ENCODE data around the gene PEX14.
"Not testable (repeated sequence)": the region's sequence is repeated elsewhere in the genome, so short reads cannot be mapped to it uniquely, and the experiment has no call there.

PEX14 gene

DNA sequence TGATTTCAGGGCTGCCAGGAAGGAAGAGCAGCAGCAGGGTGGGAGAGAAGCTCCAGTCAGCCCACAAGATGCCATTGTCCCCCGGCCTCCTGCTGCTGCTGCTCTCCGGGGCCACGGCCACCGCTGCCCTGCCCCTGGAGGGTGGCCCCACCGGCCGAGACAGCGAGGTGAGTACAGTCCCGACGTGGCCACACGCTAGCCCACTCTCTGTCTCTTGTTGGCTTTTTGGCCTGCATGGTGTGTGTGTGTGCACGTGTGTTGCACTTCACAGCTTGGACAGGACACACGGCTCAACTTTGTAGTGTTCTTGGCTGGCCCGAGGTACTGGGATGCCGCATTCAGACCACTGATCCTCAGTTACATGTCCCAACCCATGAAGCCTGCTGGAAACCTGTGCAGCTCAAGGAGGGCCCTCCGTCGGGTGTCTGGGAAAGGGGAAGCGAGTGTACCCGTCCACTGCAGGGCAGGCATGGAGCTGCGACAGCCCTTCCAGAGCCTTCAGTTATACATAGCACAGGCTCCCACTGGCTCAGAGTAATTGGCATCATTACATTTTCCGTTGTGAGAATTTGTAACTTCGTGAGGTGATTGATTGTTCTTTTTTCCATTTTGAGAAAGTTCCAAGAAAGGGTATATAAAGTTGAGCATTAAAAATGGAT is 24.5 kb upstream of the PEX14 start:
- no peak for DNase-seq (ENCODE audit: low read depth)

DNA sequence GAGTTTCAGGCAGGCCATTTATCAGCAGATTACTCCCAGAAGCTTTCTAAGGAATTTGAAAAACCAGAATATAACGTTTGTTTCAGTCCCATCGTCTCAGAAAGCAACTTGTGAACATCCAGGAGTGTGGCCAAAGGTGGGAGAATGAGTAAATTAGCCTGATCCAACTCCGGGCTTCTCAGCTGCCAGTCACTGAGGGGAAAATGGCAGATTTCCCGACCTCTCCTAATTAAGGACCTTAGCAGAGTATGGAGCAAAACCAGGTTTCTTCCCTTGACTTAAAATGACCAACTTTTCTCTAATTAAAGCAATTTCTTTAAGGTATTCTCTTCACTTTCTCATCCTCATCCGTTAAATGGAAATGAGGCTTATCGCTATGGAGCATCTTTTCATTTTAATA is 23.9 kb upstream of the PEX14 start:
- no peak for DNase-seq (ENCODE audit: low read depth)

DNA sequence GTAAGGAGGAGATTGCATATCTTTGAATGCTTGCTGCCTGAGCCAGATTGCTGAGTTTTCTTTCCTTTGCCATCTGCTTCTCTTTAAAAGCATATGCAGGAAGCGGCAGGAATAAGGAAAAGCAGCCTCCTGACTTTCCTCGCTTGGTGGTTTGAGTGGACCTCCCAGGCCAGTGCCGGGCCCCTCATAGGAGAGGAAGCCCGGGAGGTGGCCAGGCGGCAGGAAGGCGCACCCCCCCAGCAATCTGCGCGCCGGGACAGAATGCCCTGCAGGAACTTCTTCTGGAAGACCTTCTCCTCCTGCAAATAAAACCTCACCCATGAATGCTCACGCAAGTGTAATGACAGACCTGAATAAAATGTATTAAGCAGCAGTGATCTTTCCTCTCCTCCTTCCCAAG is 23.5 kb upstream of the PEX14 start:
- DNase-seq (ENCODE audit: low read depth): peak; percentile 20

DNA sequence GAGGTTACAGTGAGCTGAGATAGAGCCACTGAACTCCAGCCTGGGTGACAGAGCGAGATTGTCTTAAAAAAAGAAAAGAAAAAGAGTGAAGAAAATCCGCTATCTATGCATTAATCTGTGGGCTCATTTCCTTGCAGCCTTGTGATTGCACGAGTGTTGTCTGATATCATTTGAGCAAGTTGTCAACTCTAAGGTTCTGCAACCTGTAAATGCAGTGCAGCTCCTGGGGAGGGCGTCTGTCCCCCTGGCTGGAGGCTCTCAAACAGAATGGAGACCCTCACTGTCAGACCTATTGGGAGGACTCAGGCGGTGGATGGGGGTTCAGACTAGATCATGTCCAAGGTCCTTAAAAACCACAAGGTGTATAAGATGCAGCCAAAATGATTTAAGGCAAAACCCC is 18.7 kb upstream of the PEX14 start:
- DNase-seq (ENCODE audit: low read depth): no peak

DNA sequence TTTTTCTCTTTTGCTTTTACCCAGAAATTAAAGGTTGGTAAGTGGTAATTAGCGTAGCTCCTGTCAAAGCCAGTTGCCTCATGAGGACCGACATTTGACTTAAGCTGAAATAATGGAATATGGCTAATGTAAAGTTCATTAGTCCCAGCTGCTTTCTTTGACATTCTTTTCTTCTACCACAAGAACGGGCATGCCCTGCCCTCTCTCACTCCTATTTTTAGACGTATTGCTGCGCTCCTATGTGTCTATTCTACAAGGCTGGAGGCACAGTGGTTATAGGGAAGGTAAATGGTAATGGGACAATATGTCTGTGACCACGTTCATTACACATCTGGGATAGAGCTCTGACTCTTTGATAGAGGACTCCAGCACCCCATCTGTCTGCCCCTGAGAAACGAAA is 18.1 kb upstream of the PEX14 start:
- DNase-seq (ENCODE audit: low read depth): no peak

DNA sequence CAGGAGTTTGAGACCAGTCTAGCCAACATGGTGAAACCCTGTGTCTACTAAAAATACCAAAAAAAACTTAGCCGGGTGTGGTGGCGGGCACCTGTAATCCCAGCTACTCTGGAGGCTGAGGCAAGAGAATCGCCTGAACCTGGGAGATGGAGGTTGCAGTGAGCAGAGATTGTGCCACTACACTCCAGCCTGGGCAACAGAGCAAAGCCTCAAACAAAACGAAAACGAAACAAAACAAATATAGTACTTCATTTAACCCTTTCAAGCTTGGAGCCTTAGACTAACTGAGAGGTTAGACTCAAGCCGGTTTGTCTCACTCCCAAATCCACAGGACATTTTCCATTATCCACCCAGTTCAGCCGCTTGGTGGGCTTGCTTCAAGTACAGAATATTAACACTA is 17.3 kb upstream of the PEX14 start:
- not testable (repeated sequence) for DNase-seq (ENCODE audit: low read depth)

DNA sequence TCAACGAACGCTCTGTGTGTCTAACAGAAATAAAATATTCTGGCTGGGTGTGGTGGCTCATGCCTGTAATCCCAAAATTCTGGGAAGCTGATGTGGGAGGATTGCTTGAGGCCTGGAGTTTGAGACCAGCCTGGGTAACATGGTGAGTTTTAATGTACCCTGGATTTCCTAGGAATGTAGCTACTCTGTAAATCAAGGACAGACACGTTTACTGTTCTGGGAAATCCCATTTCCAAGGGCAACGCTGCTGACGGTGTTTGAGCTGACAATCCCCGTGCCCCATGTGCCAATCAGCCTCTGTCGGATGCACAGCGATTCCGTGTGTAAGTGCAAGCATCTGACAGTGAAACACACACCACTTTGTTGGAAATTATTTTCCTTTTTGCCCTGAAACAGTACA is 16.9 kb upstream of the PEX14 start:
- no peak for DNase-seq (ENCODE audit: low read depth)

DNA sequence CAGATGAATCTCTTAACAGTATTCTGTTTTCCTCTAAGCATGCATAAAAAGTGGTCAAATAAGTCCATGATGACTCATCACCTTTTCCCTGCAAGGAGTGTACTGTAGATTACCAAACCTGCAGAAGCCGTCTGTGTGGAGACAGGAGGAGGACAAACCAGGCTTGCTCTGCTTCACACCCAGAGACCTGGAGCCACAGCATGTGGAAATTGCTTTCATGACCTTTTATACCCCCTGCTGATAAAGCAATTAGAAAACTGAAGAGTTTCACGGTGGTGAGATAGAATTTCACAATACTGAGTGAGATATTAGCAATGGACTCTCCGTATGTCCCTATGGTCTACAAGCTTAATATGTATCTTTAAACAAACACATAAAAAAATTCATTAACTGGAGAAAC is 15.6 kb upstream of the PEX14 start:
- peak; percentile 92 for DNase-seq (ENCODE audit: low read depth)

DNA sequence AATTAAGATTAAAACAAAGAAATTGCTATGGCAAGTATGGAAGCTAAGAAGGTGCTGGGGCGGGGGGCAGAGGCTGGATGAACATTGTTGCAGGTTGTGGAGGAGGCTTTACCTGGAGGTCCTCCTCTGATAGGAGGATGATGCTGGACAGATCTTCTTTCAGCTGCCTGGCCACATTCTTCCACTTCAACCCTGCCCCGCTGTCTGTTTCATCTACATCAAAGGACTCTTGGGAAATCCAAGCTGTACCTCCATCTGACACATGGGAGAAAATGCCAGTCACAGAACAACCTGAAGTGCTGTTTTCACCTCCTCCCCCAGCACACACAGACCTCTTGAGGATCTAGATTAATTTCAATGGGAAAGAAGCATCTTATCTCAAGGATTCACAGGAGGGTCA is 7.7 kb upstream of the PEX14 start:
- DNase-seq (ENCODE audit: low read depth): no peak

DNA sequence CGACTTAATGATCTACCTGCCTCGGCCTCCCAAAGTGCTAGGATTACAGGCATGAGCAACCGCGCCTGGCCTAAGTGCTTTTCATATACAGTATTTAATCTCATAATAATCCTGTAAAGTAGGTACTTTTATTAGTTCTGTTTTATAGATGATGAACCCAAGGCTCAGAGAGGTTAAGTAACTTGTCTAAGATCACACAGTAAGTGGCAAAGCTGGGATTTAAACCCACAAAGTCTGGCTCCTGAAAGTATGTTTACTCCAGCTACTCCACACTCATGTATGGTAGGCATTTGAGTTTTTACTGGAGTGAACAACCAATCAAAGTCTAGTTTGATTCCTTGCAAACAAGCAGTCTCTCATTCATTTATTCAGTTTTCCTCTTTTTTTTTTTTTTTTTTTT is 4.7 kb upstream of the PEX14 start:
- no peak for DNase-seq (ENCODE audit: low read depth)

DNA sequence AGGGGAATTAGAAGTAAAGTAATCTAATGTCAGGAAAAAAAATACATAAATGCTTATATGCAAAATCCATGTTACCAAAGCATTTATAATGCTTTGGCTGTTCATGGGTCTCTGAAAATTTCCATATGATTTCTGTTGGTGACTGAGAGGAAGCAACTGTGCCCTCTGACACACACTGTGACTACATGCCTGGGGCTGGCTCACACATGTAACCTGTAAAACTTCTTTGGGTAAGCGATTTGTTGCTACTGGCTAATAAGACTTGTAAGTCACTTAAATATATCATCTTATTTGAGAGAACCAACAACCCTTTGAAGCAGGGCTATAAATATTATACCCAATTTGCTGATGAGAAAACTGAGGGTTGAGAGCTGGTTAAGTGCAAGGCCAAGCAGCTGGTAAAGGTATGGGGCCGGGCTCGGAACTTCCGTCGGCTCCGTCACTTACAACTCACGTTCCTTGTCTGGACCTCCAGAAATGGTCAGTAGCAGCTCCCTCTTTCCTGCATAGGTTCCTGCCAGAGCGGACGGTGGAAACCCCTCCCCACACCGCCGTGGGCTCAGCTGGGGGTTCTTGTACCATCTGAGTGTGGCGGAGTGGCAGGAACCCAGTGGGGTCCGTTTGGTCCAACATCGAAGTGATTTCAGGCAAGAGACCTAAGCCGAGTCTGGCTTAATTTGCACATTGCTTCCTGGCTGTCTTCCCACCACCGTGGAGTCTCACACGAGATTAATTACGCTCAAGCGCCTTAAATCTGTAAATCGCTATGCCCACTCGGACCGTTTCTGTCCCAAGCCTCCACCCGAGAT is 3.1 kb upstream of the PEX14 start:
- peak; percentile 57 for DNase-seq (ENCODE audit: low read depth)

DNA sequence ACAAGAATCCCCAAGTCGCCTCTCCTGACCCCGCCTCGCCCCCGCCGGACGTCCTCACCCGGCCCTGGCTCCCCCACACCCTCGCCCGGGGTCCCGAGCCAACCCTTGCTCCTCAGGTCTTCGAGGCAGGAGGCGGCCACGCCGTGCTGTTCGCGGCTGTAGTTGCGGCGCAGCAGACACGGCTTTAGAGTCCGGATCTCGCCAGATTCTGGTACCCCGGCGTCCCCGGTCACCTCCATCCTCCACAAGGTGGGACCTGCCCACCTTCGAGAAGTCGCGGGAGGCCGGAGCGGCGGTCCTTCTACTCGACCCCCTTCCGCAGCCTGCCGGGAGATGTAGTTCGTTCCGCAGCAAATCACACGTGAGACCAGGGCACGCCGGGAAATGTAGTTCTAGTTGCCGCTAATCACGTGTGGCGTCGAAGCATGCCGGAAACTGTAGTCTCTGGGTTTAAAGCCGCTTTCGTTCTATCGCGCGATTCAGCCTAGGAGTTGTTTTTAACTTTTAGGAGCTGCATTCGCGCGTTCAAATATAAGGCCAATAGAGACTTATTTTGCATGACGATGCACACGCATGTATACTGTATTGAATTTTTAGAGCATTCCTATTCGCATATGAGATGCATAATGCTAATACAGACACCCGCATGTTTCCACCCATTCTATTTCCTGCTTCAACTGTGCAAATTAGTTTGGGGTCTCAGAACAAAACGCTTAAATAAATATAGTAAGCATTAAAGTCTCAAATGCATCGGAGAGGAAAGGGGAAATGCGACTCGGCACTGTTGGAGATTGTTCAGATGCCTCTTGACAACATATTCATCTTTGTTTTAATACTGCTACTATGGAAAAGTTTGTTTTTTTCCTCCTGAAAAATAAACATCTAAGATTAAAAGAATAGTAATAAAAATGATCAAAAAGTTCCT is 2.3 kb upstream of the PEX14 start, which contains the start of gene DFFA:
Gene DFFA, minus strand, starts transcription at position 310 of the 925 bp plus-strand sequence. Its CDS starts 71 bp downstream, at position 239.
- peak; percentile 98 for DNase-seq (ENCODE audit: low read depth)

DNA sequence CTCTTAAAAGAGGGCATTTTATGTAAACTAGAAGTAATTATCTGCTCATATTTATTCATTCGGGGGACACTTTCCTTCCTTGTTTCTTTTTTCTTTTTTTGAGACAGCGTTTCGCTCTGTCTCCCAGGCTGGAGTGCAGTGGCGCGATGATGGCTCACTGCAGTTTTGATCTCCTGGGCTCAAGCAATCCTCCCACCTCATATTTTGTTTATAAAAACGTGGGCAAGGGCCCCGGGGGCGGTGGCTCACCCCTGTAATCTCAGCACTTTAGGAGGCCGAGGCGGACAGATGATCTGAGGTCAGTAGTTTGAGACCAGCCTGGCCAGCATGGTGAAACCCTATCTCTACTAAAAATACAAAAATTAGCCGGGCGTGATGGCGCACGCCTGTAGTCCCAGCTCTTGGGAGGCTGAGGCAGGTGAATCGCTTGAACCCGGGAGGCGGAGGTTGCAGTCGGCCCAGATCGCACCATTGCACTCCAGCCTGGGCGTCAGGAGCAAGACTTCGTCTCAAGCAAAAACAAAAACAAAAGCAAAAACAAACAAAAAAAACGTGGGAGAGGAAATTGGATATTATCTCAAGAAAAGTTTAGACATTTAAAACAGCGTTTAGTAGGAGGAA is 1.5 kb upstream of the PEX14 start:
- DNase-seq (ENCODE audit: low read depth): no peak

DNA sequence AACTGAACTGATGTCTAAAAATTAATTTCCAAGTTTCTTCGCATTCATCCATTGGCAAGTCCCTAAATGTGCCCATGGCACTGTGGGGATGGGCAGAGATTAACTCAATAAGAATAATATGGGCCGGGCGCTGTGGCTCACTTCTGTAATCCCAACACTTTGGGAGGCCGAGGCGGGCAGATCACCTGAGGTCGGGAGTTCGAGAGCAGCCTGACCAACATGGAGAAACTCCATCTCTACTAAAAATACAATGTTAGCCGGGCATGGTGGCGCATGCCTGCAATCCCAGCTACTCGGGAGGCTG is 489 bp upstream of the PEX14 start:
- not testable (repeated sequence) for DNase-seq (ENCODE audit: low read depth)

DNA sequence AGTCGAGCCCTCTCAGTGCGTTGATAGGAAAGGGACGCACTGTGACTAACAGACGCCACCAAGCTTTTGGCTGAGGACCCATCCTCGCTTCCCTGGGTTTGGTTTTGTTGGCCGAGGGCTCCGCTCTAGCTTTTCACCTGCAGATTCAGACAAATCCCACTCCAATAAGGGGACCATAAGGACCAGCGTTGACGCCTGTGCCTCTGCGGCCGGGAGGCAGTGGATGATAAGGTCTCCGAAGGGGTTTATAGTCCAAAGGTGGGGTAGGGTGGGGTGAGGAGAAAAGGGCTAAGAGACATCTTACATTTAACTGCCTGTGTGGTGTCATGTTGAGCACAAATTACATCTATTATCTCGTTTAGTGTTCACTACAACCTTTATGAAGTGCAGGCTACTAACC is 760 bp downstream of the PEX14 start:
- no peak for DNase-seq (ENCODE audit: low read depth)

DNA sequence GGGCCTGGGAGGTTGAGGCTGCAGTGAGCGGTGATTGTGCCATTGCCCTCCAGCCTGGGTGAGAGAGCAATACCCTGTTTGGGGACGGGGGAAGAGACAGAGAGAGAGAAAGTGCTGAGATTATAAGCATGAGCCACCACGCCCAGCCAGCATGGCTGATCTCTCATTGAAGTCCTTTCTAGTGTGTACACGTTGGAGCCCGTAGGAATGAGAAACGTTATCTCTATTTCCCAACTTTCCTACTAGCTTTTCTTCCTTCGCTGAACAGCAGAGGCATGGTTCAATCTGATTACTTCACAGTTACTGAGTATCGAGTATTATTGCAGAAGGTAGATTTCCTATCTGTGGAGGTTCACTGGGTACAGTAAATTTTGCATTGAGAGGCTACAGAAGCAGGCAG is 4.5 kb downstream of the PEX14 start:
- no peak for DNase-seq (ENCODE audit: low read depth)

DNA sequence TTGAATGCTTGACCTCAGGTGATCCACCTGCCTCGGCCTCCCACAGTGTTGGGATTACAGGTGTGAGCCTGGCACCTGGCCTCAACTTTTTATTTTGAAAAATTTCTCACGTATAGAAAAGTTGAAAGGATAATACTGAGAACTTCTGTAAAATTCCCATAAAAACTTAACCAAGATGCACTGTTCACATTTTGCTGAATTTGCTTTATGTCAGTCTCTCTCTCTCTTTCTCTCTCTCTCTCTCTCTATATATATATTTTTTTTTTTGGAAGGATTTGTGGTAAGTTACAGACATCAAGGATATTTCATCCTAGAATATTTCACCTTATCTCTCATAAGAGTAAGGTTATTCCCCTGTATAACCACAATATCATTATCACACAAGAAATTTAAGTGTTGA is 5.9 kb downstream of the PEX14 start:
- DNase-seq (ENCODE audit: low read depth): no peak

DNA sequence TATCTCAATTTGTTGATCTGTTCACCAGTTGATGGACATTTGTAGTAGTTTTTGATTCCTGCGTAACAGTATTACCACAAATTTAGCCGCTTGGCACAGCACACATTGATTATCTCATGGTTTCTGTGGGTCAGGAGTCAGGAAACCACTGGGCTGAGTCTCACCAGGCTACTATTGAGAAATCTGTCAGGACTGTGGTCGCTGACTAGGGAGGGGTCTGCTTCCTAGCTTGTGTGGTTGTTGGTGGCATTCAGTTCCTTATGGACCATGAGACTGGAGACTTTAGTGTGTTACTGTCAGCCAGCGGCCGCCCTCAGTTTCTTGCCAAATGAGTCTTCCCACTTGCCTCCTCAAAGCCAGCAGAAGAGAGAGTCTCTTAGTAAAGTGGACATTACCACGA is 9.8 kb downstream of the PEX14 start:
- no peak for DNase-seq (ENCODE audit: low read depth)

DNA sequence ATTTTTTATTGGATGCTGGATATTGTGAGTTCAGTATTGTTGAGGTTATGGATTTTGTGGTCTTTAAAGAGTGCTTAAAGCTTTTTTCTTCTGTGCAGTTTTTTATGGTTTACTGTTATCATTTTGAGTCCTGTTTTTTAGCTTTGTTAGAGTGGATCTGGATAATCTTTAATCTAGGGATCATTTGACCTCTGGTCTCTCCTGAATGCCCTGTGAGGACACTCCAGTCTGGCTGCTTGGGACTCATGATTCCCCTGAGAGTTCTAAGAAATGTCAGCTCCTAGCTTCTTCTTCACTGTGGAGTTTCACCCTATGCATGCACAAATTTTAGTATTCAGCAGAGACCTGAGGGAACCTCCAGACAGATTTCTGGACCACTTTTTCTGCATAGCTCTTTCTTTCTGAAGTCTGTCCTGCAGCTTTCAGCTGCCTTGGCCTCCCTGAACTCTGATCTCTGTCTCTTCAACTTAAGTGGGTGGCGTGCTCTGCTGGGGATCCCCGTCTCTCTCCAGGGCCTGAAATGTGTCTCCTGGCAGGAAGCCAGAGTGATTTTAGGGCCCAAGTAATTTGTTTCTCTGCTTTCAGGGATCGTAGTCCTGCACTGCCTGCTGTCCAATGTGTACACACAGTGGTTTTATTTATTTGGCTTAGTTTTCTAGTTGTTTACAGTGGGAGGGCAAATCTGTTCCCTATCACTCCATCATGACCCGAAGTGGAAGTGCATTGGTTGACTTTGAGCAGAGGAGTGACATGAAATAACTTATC is 14.7 kb downstream of the PEX14 start:
- no peak for DNase-seq (ENCODE audit: low read depth)

DNA sequence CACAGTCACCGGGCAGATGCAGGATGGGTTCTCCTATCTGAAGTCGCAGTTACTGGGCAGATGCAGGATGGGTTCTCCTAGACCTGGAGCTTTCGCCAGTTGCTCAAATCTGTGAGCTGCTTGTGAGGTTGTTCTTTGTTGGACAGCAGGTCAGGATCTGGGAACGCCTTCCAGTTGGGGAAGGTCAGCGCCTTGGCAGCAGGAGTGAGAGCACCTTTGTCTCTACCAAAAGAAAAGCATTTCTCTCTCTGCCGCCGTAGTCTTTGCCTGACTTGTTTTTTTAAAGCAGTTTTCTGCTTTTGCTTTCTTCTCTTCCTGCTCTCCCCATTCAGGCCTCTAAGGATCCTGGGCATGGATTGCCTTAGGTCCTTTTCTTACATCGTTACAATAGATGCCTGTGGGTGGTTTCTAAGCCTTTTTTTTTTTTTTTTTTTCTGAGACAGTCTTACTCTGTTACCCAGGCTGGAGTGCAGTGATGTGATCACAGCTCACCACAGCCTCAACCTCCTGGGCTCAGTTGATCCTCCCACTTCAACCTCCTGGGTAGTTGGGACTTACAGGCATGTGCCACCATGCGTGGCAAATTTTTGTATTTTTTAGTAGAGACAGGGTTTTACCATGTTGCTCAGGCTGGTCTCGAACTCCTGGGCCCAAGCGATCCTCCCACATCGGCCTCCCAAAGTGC is 15.7 kb downstream of the PEX14 start:
- no peak for DNase-seq (ENCODE audit: low read depth)

DNA sequence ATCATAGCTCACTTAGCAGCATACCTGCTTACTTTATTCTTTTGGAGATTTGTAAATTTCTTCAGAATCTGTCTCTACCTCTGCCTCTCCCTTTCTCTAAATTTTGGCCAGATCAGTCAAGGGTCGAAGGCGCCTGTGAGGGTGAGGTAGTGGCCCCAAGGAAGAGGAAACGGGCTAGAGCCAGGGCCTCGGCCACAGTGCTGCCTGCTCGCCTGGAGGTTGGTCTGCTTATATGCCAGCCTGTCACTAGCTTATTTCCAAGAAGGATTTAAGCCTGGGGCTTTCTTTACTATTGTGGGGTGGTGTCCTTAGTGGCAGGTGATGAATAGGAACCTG is 19.6 kb downstream of the PEX14 start:
- no peak for DNase-seq (ENCODE audit: low read depth)
